ENCODE data around the gene LMF1. TPM values are rescaled to one million over a fixed set of nuclear protein-coding genes. Genes with fewer than 3 reads are reported as not detected.

The LMF1 gene
- total RNA-seq (2022; extraction: Qiagen RNA extraction): 7.0 to 11.2 TPM (median 9.4 TPM) in 5 replicates

DNA sequence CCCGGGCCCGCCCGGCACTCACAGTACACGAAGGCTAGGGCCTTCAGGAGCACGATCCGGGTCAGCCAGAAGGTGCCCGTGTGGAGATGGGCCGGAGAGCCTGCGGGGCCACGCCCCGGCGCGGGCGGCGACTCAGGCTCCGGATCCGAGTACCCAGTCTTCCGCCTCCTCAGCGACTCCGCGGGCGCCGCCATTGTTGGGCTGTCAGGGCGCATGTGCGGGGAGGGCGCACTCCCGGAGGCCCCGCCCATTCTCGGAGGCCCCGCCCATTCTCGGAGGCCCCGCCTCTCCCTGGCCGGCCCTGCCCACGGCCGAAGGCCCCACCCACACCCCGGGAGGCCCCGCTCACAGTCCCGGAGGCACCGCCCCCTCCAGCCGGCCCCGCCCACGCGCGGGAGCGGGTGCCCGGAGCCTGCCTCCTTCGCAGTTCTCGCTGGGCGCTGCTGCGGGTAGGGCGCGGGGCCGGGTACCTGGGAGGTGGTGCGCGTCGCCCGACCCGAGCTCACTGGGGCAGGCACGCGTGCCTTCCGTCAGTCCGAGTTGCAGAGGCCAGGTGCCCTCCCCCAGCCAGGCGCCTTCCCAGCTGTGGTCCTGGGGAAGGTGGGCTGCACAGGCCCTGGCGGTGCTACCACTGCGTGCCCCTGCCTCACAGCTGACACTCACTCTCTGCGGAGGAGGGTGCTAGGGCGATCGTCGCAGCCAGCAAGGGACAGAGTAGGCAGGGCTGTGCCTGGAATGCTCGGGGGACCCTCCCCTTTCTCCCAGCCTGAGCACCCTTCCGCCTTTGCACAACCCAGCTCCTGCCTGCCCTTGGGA is at the start of gene LMF1:
LMF1 (minus strand) TSS at position 219 of the 816 bp plus-strand sequence; CDS start at position 215, 4 bp downstream.

DNA sequence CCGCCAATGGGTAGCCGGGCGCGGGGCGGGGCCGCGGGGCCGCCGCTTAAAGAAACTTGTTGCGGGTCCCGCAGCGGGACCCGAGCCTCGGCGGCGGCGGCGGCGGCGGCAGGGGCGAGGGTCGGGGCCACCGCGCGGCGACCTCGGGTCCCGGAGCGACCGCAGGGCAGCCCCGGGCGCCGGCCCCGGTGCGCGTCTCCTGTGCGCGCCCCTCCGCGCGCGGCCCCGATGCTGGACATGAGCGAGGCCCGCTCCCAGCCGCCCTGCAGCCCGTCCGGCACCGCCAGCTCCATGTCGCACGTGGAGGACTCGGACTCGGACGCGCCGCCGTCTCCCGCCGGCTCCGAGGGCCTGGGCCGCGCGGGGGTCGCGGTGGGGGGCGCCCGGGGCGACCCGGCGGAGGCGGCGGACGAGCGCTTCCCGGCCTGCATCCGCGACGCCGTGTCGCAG is 10.9 kb upstream of the LMF1 start, which contains the start of gene SOX8:
SOX8 (plus strand) TSS at position 76 of the 450 bp plus-strand sequence; CDS start at position 229, 153 bp downstream.

Other genes starting within 250 kb of the LMF1 start
- 28.7 to 63.4 TPM (median 61.2 TPM) in 5 replicates for gene ANTKMT, start 249.8 kb downstream of the LMF1 start, total RNA-seq (2022; extraction: Qiagen RNA extraction)
- gene CCDC78, start 244.5 kb downstream of the LMF1 start, total RNA-seq (2022; extraction: Qiagen RNA extraction): 3.4 to 6.3 TPM (median 5.2 TPM) in 5 replicates
- 17.6 to 20.2 TPM (median 18.6 TPM) in 5 replicates for gene HAGHL, start 243.9 kb downstream of the LMF1 start, total RNA-seq (2022; extraction: Qiagen RNA extraction)
- 22.4 to 33.1 TPM (median 30.0 TPM) in 5 replicates for gene CIAO3, start 230.0 kb downstream of the LMF1 start, total RNA-seq (2022; extraction: Qiagen RNA extraction)
- 2.9 to 3.7 TPM (median 3.1 TPM) in 5 replicates for gene MSLN, start 210.2 kb downstream of the LMF1 start, total RNA-seq (2022; extraction: Qiagen RNA extraction)
- 34.4 to 58.3 TPM (median 53.4 TPM) in 5 replicates for gene RPUSD1, start 182.6 kb downstream of the LMF1 start, total RNA-seq (2022; extraction: Qiagen RNA extraction)
- gene CHTF18, start 182.4 kb downstream of the LMF1 start, total RNA-seq (2022; extraction: Qiagen RNA extraction): 14.5 to 32.9 TPM (median 24.5 TPM) in 5 replicates
- gene GNG13, start 170.2 kb downstream of the LMF1 start, total RNA-seq (2022; extraction: Qiagen RNA extraction): not detected in 5 replicates
- gene SOX8, start 10.8 kb upstream of the LMF1 start, total RNA-seq (2022; extraction: Qiagen RNA extraction): 1.9 to 3.6 TPM (median 3.0 TPM) in 5 replicates
- gene SSTR5, start 101.8 kb upstream of the LMF1 start, total RNA-seq (2022; extraction: Qiagen RNA extraction): 0.51 to 0.79 TPM (median 0.60 TPM) in 5 replicates
- 0.05 to 0.08 TPM in 2 of 5 replicates, not detected in the others for gene C1QTNF8, start 125.3 kb upstream of the LMF1 start, total RNA-seq (2022; extraction: Qiagen RNA extraction)
- gene CACNA1H, start 182.1 kb upstream of the LMF1 start, total RNA-seq (2022; extraction: Qiagen RNA extraction): 12.7 to 20.5 TPM (median 17.0 TPM) in 5 replicates

All from A549 treated with AZD2906 at 1 μM for 4 hours (cell line).